ENCODE data around the gene CARS2.

The CARS2 gene

GRCh38 chr13:110653271-110653670, 52.6 kb downstream of the CARS2 start:
- TF ChIP-seq CTCF (IDR thresholded peaks at IDR 0.05; ENCODE audit: control insufficient read depth, extremely low read depth, insufficient read depth) = no peak
- no peak overlapping the region for H3K4me3 ChIP-seq (ENCODE audit: low read depth, low read length)
- no peak for DNase-seq (ENCODE audit: low read depth)

GRCh38 chr13:110652764-110653163, 53.2 kb downstream of the CARS2 start:
- no peak for DNase-seq (ENCODE audit: low read depth)
- TF ChIP-seq CTCF (IDR thresholded peaks at IDR 0.05; ENCODE audit: control insufficient read depth, extremely low read depth, insufficient read depth) = no peak
- no peak overlapping the region for H3K4me3 ChIP-seq (ENCODE audit: low read depth, low read length)

GRCh38 chr13:110652231-110652730, 53.6 kb downstream of the CARS2 start:
- DNase-seq (ENCODE audit: low read depth) = no peak
- H3K4me3 ChIP-seq (ENCODE audit: low read depth, low read length) = no peak overlapping the region
- no peak for TF ChIP-seq CTCF (IDR thresholded peaks at IDR 0.05; ENCODE audit: control insufficient read depth, extremely low read depth, insufficient read depth)

GRCh38 chr13:110651726-110652230, 54.1 kb downstream of the CARS2 start:
- DNase-seq (ENCODE audit: low read depth) = no peak
- no peak for TF ChIP-seq CTCF (IDR thresholded peaks at IDR 0.05; ENCODE audit: control insufficient read depth, extremely low read depth, insufficient read depth)

GRCh38 chr13:110651271-110651670, 54.6 kb downstream of the CARS2 start:
- H3K4me3 ChIP-seq (ENCODE audit: low read depth, low read length) = no peak overlapping the region
- no peak for TF ChIP-seq CTCF (IDR thresholded peaks at IDR 0.05; ENCODE audit: control insufficient read depth, extremely low read depth, insufficient read depth)
- DNase-seq (ENCODE audit: low read depth) = no peak

More at GRCh38 chr13:110651726-110652230, 54.1 kb downstream of the CARS2 start:
- no peak overlapping the region for H3K4me3 ChIP-seq (ENCODE audit: low read depth, low read length)

GRCh38 chr13:110650436-110650835, 55.5 kb downstream of the CARS2 start:
- TF ChIP-seq CTCF (IDR thresholded peaks at IDR 0.05; ENCODE audit: control insufficient read depth, extremely low read depth, insufficient read depth) = no peak
- no peak overlapping the region for H3K4me3 ChIP-seq (ENCODE audit: low read depth, low read length)
- no peak for DNase-seq (ENCODE audit: low read depth)

- H3K4me3 ChIP-seq (ENCODE audit: low read depth, low read length) = no peak overlapping the region
- DNase-seq (ENCODE audit: low read depth) = no peak
- TF ChIP-seq CTCF (IDR thresholded peaks at IDR 0.05; ENCODE audit: control insufficient read depth, extremely low read depth, insufficient read depth) = no peak
These were observed 56.4 kb downstream of the CARS2 start for GRCh38 chr13:110649551-110649950.
